K562 (cell line): ENCODE data around the gene CEBPB. TPM values are rescaled to one million over a fixed set of nuclear protein-coding genes. Genes with fewer than 3 reads are reported as not detected.

Experiments
- ARID3B ChIP-seq: fragments of 250-450 bp; sonication (Bioruptor Pico); IDR thresholded peaks from 2 replicates; pipeline ENCODE4 v1.4.0; 2020; ENCODE audit warnings: borderline replicate concordance
- DACH1 ChIP-seq: fragments of 450-650 bp; IDR thresholded peaks from 2 replicates; pipeline ENCODE4 v1.6.1; 2018; ENCODE audit not compliant: partially characterized antibody
- EHMT2 ChIP-seq: fragments of 450-650 bp; IDR thresholded peaks from 2 replicates; pipeline ENCODE4 v1.6.1; 2018; ENCODE audit warnings: antibody characterized with exemption
- EWSR1 ChIP-seq: fragments of 450-650 bp; IDR thresholded peaks from 2 replicates; pipeline ENCODE4 v1.6.1; 2018; ENCODE audit warnings: borderline replicate concordance, mild to moderate bottlenecking, low read depth, moderate library complexity; ENCODE audit not compliant: partially characterized antibody
- IRF9 ChIP-seq: fragments of 450-650 bp; IDR thresholded peaks from 2 replicates; pipeline ENCODE4 v1.6.1; 2016; ENCODE audit warnings: missing biosample characterization, missing genetic modification characterization
- KHSRP ChIP-seq: fragments of 450-650 bp; IDR thresholded peaks from 2 replicates; pipeline ENCODE4 v1.6.1; 2017
- MTA2 ChIP-seq: fragments of 450-650 bp; IDR thresholded peaks from 2 replicates; pipeline ENCODE4 v1.6.1; 2016; ENCODE audit warnings: low read depth
- NONO ChIP-seq, 2 experiments: fragments of 200-400 bp in 1 of 2; fragments of 450-650 bp in 1 of 2; formaldehyde crosslinking in 1 of 2; IDR thresholded peaks; 2 replicates each; pipeline ENCODE4 v1.6.1; 2017; ENCODE audit warnings: low read depth in 2 of 2, mild to moderate bottlenecking in 2 of 2, moderate library complexity in 2 of 2, low read length in 1 of 2
- NR4A1 ChIP-seq, 2 experiments: fragments of 250-450 bp in 1 of 2; fragments of 450-650 bp in 1 of 2; sonication (Bioruptor Pico) in 1 of 2; IDR thresholded peaks; 2 replicates each; pipeline versions ENCODE4 v1.4.0 to v1.6.1; 2016 to 2020; ENCODE audit warnings: mild to moderate bottlenecking in 2 of 2, missing compliant biosample characterization in 1 of 2, missing genetic modification characterization in 1 of 2, moderate library complexity in 1 of 2
- NRF1 ChIP-seq, 2 experiments: fragments of 450-650 bp; IDR thresholded peaks in 1 of 2; conservative IDR thresholded peaks in 1 of 2; 2 replicates each; pipeline ENCODE4 v1.6.1; 2014; ENCODE audit warnings: mild to moderate bottlenecking in 2 of 2
- POLR2A ChIP-seq: fragments of 450-650 bp; conservative IDR thresholded peaks from 2 replicates; pipeline ENCODE4 v1.6.1; 2016
- POLR2B ChIP-seq: fragments of 450-650 bp; IDR thresholded peaks from 2 replicates; pipeline ENCODE4 v1.6.1; 2018; ENCODE audit warnings: low read depth; ENCODE audit not compliant: partially characterized antibody
- RBM17 ChIP-seq: fragments of 200-400 bp; formaldehyde crosslinking; IDR thresholded peaks from 2 replicates; pipeline ENCODE4 v1.6.1; 2017; ENCODE audit warnings: low read depth, mild to moderate bottlenecking, low read length, borderline replicate concordance
- SMARCB1 ChIP-seq: IDR thresholded peaks from 2 replicates; pipeline ENCODE4 v1.6.1; 2011; ENCODE audit warnings: improper control_type of control experiment, low read depth; ENCODE audit not compliant: insufficient read length
- SPI1 ChIP-seq: IDR thresholded peaks from 2 replicates; pipeline ENCODE4 v1.6.1; 2011; ENCODE audit warnings: low read depth, low read length, control low read depth, borderline replicate concordance
- SUPT5H ChIP-seq: fragments of 450-650 bp; IDR thresholded peaks from 2 replicates; pipeline ENCODE4 v1.6.1; 2016
- TSC22D4 ChIP-seq: fragments of 450-650 bp; IDR thresholded peaks from 2 replicates; pipeline ENCODE4 v1.6.1; 2016; ENCODE audit warnings: missing genetic modification characterization, missing biosample characterization, control low read depth
- ZNF12 ChIP-seq: sonication (generic); formaldehyde crosslinking; IDR thresholded peaks from 2 replicates; pipeline ENCODE4 v1.4.0; 2020; ENCODE audit warnings: mild to moderate bottlenecking, missing genetic modification reagents
- ZNF253 ChIP-seq: fragments of 250-450 bp; sonication (Bioruptor Pico); conservative IDR thresholded peaks from 2 replicates; pipeline ENCODE4 v1.6.1; 2021; ENCODE audit warnings: mild to moderate bottlenecking
- ZNF408 ChIP-seq: fragments of 250-450 bp; sonication (Bioruptor Pico); IDR thresholded peaks from 2 replicates; pipeline ENCODE4 v1.4.0; 2020; ENCODE audit warnings: low read depth, mild to moderate bottlenecking, moderate library complexity
- polyA plus RNA-seq, 8 experiments: library from polyadenylated mRNA; depleted of rRNA in 4 of 8; stranded (reverse) in 5 of 8; unstranded in 3 of 8; fragments of >200 nt; fragmentation: Nextera tagmentation in 2 of 8; fragmentation: Illumina TruSeq in 1 of 8; extraction: Ambion mirVana in 2 of 8; extraction: Trizol in 1 of 8; gene quantifications; 2 replicates each; pipeline versions ENCODE4 v1.2.1 to v1.2.3, GENCODE V29; 2011 to 2014; ENCODE audit warnings: inconsistent platforms in 1 of 8, missing spikeins in 1 of 8
- total RNA-seq, 7 experiments: library from RNA; depleted of rRNA in 6 of 7; stranded (reverse); fragments of >200 nt in 6 of 7; fragmentation: Illumina TruSeq in 2 of 7; extraction: Trizol in 2 of 7; gene quantifications; 2 replicates each; pipeline versions ENCODE4 v1.2.1 to v1.2.3, GENCODE V29; 2011 to 2021; ENCODE audit warnings: low replicate concordance in 1 of 7
- TF ChIP-seq, protein P1 (sequence below): fragments of 450-650 bp; IDR thresholded peaks from 2 replicates; pipeline ENCODE4 v1.7.1; 2018; ENCODE audit warnings: mild to moderate bottlenecking, low read depth; ENCODE audit not compliant: partially characterized antibody
- TF ChIP-seq, protein P2 (sequence below): fragments of 250-450 bp; sonication (Bioruptor Pico); IDR thresholded peaks from 2 replicates; pipeline ENCODE4 v1.5.0; 2021

Gene CEBPB
- total and polyA plus RNA-seq, 9 of the 15 experiments (the other 6 are each of a cell fraction or from before 2014, with no cell fraction given), result 1.2 to 72.6 (median 7.8) TPM

DNA sequence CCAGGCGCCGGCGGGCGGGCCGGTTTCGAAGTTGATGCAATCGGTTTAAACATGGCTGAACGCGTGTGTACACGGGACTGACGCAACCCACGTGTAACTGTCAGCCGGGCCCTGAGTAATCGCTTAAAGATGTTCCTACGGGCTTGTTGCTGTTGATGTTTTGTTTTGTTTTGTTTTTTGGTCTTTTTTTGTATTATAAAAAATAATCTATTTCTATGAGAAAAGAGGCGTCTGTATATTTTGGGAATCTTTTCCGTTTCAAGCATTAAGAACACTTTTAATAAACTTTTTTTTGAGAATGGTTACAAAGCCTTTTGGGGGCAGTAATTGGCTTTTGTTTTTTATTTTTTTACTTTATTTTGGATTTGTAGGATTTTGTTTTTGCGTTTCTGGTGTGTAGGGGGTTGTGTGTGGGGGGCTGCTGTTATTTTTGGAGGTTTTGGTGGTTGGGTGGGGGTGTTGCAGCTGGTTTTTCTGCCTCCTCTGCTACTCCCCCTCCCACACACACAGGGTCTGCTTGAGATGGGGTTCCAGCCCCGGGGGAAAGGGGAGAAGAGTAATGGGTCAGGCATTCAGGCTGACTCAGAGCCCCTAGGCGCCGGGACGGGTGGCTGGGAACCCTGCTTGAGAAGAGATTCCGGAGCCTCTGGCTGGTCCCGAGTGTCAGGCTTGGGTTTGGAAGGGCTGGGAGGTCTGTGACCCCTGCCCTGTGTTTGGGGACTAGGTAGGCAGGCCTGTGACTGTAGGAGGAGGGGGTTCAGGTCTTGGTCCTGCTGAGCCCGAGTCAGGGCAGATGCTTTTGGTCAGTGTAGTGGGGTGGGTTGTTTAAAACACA, 2.0 kb downstream of the CEBPB start (continued):
- TF ChIP-seq ARID3B (CRISPR knock-in tag), result no peak
- no peak for TF ChIP-seq TSC22D4 (tag)
- TF ChIP-seq SPI1, result no peak
- no peak for TF ChIP-seq RBM17
- TF ChIP-seq POLR2A, result 0 out of 2 replicates have a peak, but pooled peaks have one; percentile 49
- TF ChIP-seq KHSRP, result 0 out of 2 replicates have a peak, but pooled peaks have one; percentile 28
- no peak for TF ChIP-seq EWSR1
- TF ChIP-seq NR4A1 (CRISPR knock-in tag; IDR thresholded peaks at IDR 0.05), result no peak
- no peak for TF ChIP-seq NR4A1 (tag; IDR thresholded peaks at IDR 0.05)
- TF ChIP-seq DACH1, result peak; percentile 57
- TF ChIP-seq SUPT5H, result peak; percentile 30; the same call in 1 of the 2 replicates
- TF ChIP-seq, protein P1, sequence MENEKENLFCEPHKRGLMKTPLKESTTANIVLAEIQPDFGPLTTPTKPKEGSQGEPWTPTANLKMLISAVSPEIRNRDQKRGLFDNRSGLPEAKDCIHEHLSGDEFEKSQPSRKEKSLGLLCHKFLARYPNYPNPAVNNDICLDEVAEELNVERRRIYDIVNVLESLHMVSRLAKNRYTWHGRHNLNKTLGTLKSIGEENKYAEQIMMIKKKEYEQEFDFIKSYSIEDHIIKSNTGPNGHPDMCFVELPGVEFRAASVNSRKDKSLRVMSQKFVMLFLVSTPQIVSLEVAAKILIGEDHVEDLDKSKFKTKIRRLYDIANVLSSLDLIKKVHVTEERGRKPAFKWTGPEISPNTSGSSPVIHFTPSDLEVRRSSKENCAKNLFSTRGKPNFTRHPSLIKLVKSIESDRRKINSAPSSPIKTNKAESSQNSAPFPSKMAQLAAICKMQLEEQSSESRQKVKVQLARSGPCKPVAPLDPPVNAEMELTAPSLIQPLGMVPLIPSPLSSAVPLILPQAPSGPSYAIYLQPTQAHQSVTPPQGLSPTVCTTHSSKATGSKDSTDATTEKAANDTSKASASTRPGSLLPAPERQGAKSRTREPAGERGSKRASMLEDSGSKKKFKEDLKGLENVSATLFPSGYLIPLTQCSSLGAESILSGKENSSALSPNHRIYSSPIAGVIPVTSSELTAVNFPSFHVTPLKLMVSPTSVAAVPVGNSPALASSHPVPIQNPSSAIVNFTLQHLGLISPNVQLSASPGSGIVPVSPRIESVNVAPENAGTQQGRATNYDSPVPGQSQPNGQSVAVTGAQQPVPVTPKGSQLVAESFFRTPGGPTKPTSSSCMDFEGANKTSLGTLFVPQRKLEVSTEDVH, result peak; percentile 69
- TF ChIP-seq, protein P2, sequence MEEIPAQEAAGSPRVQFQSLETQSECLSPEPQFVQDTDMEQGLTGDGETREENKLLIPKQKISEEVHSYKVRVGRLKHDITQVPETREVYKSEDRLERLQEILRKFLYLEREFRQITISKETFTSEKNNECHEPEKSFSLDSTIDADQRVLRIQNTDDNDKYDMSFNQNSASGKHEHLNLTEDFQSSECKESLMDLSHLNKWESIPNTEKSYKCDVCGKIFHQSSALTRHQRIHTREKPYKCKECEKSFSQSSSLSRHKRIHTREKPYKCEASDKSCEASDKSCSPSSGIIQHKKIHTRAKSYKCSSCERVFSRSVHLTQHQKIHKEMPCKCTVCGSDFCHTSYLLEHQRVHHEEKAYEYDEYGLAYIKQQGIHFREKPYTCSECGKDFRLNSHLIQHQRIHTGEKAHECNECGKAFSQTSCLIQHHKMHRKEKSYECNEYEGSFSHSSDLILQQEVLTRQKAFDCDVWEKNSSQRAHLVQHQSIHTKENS (CRISPR knock-in tag), result no peak
- TF ChIP-seq ZNF253 (CRISPR knock-in tag), result no peak
- 0 out of 4 replicates have a peak, but pooled peaks of 1 of the 2 experiments have one; percentile 2 for TF ChIP-seq NRF1 (conservative IDR thresholded peaks at IDR 0.05 in 1 of 2, IDR thresholded peaks at IDR 0.05 in 1 of 2)
- peak; percentile 34 for TF ChIP-seq POLR2B
- peak; percentile 91 for TF ChIP-seq IRF9 (tag)
- TF ChIP-seq NONO (IDR thresholded peaks at IDR 0.05; ENCODE audit: low read depth in 2 of 2, low read length in 1 of 2), result no peak
- 0 out of 2 replicates have a peak, but pooled peaks have one; percentile 19 for TF ChIP-seq MTA2
- no peak for TF ChIP-seq EHMT2
- TF ChIP-seq SMARCB1, result no peak
- no peak for TF ChIP-seq ZNF12
- no peak for TF ChIP-seq ZNF408 (CRISPR knock-in tag)
